ENCODE measurements around the gene CCL5. TPM values are rescaled to one million over a fixed set of nuclear protein-coding genes. Genes with fewer than 3 reads are reported as not detected.
"Not testable (repeated sequence)": the region's sequence is repeated elsewhere in the genome, so short reads cannot be mapped to it uniquely, and the experiment has no call there.

CCL5 gene
- polyA plus RNA-seq, 5 donors = 2.7 to 4.4 (median 4.0) TPM

- no peak for DNase-seq
Observed at GRCh38 chr17:35900708-35901480, 20.7 kb upstream of the CCL5 start.

DNA sequence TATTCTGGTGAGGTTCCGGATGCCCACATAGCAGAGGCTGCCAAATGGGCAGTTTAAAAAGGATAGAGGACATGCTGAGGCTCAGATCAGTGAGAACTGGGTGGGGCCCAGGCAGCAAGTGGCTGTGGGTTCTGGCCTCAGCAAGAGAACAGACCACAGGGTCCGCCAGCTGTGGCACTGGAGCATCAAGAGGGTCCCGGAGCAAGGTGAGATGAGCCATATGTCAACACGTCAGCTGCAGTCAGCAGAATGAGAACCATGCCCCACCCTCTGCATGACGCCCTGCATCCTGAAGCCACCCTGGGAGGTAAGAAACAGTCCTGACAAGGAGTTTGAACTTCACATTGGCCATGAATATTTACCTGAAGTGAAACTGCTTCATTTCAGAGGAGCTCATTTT is 20.1 kb upstream of the CCL5 start:
- DNase-seq = no peak

DNA sequence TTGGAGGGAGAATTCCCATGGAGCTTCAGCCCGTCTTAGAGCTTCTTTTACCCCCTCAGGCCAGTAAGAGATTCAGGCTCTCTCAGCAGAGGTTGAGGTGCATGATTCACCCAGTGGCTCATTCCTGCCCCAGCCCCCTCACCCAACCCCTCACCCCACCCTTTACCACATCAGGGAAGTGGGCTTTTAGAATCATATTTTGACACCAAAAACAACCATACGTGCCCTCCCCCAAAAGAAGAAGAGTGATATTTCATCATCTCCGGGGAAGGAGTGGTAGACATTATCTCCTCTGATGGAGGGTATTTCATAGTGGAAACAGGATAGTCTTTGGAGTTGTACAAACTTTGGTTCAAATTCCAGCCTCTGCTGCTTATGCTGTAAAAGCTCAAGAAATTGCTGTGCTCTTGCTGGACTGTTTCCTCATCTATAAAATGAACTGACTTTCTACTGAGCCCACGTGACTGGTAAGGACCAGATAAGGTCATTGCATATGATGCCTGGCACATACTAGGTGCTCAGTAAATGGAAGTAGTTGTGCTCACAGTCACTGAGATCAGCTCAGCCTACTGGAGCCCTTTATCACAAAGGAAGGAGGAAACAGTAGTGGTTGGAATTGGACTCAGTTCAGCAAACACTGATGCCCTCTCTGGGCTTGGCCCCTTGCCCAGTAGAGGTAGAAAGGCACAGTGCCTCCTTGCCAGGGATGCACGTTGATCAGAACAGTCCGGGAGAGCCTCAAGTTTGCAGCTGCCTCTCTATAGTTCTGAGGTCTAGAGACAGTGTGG is 18.3 kb upstream of the CCL5 start:
- no peak for DNase-seq

DNA sequence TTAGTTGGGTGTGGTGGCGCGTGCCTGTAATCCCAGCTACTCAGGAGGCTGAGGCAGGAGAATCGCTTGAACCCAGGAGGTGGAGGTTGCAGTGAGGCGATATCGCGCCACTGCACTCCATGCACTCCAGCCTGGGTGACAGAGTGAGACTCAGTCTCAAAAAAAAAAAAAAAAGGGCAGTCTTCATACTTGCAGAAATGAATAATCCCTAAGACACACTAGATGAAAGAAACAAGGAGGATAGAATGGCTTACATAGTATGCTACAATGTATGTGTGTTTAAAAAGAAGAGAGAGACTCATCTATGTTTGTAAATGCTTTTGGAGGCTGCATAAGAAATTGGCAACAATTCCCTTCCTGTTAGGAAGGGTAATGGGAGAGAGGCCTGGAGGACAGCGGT is 17.6 kb upstream of the CCL5 start:
- DNase-seq = not testable (repeated sequence)

DNA sequence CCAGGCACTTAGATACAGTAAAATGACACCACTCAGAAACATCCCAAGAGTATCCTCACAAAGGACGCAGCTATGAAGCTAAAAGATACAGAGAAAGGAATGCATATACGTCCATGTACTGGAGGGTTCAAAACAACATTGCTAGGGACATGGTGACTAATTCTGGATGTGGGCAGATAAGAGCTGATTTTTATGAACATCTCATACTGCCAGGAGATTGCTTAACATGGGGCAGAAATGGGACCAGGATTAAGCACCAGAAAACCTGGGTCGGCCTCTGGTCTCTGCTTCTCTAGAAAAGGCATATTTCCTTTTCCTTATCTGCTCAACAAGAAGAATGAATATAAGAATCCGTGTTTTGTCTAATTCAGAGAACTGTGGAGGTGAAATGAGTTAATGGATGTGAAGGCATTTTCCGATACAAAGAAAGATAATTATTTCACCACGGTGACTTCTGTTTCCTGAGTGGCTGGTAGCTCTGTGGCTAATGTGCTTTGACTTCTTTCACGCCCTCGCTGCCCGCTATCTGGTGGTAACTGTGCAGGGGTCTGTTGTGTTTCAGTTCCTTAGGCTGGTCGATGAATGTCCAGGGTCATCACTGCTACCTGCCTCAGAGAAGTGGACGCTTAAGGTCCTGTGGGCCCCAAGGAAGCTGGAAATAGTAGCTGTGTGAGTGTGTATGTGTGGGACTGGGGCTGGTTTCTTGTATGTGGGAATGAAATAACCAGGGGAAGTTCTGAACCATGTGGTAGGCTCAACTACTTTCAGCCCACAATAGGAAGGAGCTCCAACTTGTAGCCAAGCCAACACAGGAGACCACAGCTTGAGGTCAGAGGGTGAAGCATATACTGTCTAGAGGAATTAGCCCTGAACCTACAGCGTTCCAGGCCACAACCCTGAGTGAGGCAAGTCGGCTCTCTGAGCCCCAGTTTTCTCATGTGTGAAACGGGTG is 15.8 kb upstream of the CCL5 start:
- no peak for DNase-seq

DNA sequence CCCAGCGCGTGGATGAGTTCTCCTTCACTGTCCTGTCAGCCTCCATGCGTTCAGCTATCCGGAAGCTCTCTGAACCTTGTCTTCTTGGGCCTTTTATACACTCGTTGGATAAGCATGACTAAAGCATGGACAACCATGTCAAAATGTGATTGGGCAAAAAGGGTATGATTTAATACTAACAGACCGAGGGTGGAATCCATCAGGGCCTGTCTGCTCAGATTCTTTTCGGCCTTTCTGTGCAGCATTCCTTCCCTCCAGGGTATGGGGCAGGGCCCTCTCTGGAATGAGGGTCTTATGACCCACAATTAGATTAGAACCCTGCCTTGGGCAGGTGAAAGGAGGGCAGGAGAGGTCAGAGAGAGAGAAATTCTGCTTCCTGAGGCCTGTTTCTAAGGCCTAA is 14.0 kb upstream of the CCL5 start:
- no peak for DNase-seq

GRCh38 chr17:35893751-35894150 is 13.6 kb upstream of the CCL5 start:
- no peak for DNase-seq

DNA sequence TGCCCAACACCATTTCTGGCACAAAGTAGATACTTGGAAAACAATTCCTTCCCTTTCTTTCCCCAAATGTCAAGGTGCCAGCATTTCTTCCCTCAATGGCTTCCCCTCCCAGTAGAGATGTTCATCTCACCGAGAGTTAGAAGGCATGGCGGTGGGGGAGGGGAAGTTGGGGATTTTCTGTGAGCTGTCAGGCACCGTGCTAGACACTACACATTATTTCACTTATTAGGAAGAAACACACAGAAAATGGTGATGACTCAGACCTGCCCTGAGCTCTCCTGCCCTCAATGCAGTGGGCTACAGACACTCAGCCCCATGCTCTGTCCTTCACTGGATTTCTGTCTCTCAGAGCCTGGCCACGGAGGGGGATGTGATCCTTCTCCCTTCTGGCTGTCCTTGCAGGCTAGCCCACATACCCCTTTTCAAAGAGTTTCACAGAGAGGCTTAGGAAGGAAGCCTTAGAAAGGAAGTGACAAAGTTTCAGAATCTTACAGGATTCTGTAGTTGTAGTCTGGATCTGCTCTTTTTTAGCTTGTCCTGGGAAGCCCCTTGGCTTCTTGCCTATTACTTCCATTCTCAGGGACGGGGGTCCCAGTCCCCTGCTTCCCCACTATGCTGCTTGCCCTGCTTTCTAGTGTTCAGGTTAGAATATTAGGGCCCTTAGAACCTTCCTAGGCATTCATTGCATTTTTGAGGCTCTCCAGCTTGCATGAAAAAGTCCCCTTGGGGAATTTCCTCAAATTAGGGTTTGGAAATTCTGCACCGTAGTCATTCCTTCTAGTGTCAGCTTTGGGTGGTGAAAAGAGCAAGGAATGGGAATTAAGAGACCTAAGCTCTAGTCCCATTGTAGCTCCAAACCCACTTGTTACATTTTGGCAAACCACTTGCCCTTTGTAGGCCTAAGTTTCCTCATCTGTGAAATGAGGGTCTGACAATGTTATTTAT is 12.2 kb upstream of the CCL5 start:
- DNase-seq = no peak

- DNase-seq = no peak
Observed at GRCh38 chr17:35891269-35891668, 11.1 kb upstream of the CCL5 start.

GRCh38 chr17:35890774-35891155 is 10.6 kb upstream of the CCL5 start:
- no peak for DNase-seq

DNA sequence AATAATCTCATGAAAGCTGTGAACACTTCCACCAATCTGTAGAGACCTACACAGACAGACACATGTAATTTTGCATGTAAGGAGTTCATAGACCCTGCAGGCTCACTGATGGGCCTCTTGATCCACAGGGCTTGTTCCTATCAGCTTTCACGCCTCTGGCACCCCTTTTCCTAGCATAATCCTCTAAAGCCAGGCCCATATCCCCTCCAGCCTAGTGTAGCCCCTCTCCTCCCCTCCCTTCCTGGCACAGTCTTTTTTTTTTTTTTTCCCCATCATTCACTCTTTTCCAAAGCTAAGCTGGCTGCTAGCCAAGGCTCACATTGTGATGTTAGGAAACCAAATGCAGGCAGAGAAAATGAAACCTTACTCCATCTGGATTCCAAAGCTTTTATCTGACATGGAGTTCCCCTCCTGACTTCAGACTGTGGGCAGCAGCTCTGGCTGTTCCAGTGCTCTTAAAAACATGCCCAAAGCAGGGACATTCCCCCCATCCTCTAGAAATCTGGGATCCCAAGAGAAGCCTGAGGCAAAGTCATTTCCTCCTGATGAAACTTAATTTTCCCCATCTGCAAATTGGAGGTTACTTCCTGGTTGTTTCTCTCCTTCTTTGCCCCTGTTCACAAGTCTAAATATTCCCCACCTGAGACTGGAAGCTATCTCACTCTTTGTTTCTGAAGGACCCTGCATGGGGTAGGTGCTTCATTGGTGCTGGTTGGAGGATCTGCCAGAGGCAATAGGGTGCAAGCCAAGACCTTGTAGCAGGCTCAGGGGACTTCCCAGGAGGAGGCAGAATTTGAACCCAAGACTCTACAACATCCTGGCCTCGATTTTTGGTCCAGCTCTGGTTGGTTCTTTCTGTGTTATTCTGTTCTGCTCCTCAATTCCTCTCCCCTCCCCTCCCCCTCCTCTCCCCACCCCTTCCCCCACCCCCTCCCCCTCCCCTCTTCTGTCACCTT is 9.9 kb upstream of the CCL5 start:
- peak; percentile 71 to 72 for DNase-seq

GRCh38 chr17:35889241-35889640 is 9.1 kb upstream of the CCL5 start:
- DNase-seq = no peak

GRCh38 chr17:35878361-35878760 is 1.8 kb downstream of the CCL5 start:
- DNase-seq = no peak

DNA sequence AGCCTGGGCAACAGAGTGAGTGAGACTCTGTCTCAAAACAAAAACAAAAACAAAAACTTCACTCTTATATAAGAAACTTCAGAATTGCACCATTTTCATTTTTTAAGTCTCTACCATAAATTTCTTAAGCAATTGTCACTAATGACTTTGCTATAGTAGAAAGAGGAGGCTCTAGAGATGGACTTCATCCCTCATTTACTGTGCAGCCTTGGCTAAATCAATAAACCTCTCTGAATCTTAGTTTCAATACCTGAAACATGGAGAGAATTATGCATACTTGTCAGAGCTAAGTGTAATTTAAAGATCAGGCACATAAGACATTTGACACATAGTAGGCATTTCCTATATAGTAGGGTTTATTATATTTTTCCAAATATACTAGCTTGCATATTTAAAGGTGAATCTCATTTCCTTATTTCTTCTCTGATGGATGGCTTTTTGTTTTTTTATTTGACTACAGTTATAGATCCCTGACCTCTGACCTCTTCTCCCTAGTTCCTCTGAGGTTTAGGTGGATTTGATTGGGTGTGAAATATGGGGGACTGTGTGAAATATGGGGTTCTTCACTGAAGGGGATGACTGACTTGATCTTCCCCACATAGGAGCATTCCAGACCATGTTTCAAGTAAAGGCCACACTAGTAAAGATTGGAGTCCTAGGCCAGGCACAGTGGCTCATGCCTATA is 2.7 kb downstream of the CCL5 start:
- DNase-seq = no peak

GRCh38 chr17:35876534-35876933 is 3.6 kb downstream of the CCL5 start:
- DNase-seq = no peak

- DNase-seq = no peak
Observed at GRCh38 chr17:35875800-35876139, 4.4 kb downstream of the CCL5 start.

DNA sequence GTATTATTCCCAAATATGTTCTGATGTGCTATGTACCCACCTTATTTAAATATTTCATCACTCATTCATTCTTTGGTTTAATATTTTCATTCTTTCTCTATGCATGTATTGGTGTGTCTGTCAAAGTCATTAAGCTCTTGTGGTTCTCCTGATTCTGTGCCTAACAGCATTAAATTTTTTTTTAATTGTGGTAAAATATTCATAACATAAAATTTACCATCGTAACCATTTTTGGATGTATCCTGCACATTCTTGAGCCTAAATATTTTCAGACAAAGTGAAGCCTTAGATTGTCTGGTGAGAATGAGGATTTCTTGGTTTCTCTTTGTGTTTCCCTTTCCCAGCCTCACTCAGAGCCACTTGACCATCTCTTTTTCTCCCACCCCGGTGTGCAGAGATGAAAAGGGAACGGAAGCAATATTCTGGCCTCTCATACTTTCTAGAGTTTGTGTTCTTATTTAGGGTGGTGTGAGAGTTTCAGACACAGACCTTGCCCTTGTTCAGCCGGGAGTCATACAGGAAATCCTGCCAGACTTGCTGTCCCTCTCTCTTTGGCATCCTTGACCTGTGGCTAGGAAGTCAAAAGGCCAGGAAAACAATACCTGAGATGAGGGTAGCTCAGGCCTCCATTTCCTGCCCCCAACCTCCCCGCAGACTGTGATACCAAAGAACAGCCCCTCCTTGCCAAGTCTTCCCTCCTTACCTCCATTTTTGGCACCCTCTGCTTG is 4.9 kb downstream of the CCL5 start:
- DNase-seq = no peak

GRCh38 chr17:35872196-35872980 is 7.8 kb downstream of the CCL5 start:
- no peak for DNase-seq
